Stimulated activated memory B cell treated with anti-CD40 and anti-IgM and Interleukin-4, amounts not matched to agents 10 μg/mL and 1 μg/mL and 100 μg/mL, for 72 hours (primary cell): ENCODE results near the gene OPHN1.

ENCODE experiments used
- ATAC-seq: fragments of 150-1000 bp; cut with Tn5 transposase; 2 replicates; pipeline ENCODE4 v1.10.0; 2021
- H3K27ac Mint-ChIP-seq: one replicate; pipeline ENCODE4 v1.8.0; 2022; ENCODE audit warnings: mild to moderate bottlenecking, mixed read lengths
- H3K27me3 Mint-ChIP-seq: one replicate; pipeline ENCODE4 v1.8.0; 2022; ENCODE audit warnings: mixed read lengths
- H3K36me3 Mint-ChIP-seq: one replicate; pipeline ENCODE4 v1.8.0; 2022; ENCODE audit warnings: mixed read lengths
- H3K4me1 Mint-ChIP-seq: one replicate; pipeline ENCODE4 v1.8.0; 2022; ENCODE audit warnings: mixed read lengths
- H3K4me3 Mint-ChIP-seq: one replicate; pipeline ENCODE4 v1.8.0; 2022; ENCODE audit warnings: mild to moderate bottlenecking, moderate library complexity, mixed read lengths
- H3K9me3 Mint-ChIP-seq: one replicate; pipeline ENCODE4 v1.8.0; 2022; ENCODE audit warnings: mixed read lengths

Gene OPHN1, protein sequence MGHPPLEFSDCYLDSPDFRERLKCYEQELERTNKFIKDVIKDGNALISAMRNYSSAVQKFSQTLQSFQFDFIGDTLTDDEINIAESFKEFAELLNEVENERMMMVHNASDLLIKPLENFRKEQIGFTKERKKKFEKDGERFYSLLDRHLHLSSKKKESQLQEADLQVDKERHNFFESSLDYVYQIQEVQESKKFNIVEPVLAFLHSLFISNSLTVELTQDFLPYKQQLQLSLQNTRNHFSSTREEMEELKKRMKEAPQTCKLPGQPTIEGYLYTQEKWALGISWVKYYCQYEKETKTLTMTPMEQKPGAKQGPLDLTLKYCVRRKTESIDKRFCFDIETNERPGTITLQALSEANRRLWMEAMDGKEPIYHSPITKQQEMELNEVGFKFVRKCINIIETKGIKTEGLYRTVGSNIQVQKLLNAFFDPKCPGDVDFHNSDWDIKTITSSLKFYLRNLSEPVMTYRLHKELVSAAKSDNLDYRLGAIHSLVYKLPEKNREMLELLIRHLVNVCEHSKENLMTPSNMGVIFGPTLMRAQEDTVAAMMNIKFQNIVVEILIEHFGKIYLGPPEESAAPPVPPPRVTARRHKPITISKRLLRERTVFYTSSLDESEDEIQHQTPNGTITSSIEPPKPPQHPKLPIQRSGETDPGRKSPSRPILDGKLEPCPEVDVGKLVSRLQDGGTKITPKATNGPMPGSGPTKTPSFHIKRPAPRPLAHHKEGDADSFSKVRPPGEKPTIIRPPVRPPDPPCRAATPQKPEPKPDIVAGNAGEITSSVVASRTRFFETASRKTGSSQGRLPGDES

DNA sequence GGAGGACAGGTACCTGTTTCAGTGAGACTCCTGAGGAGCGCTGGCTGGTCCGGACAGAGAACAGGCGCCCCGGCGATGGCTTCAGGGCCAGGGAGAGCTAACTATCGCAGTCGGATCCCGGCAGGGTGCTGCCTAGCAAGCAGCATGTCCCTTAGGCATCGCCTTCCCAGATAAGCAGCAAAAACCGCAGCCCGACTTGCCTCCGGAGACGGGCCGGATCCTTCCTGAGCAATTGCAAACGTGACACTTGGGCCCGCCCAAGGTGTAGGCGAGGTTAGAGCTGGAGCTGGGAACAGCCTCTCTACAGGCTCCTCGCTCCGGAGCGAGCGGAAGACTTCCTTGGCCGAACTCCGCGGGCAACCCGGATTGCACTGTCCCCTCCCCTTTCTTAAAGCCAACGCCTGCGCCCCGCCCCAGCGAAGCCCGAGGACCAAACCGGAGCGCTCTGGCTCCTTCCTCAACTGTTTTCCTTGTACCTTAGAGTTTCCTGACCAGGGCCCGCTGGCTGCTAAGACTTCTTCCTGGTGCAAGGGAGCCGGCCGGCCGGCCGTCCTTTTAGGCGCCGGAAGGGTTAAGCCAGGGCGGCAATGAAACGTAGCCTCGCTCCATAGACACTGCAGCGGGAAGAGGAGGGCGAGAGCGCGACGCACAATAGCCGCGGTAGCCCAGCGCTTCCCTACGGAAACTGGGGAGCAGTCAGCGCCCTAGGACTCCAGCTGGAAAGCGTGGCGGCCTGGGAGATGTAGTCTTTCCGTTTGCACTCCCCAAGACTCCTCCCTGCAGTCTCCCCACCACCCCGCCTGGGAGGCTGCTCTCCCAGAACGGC is at the start of gene OPHN1:
TSS of gene OPHN1 (minus strand) at position 341 of the 826 bp plus-strand sequence. CDS start 475 bp downstream, outside the sequence.
- H3K27ac Mint-ChIP-seq, result peak within 1 kb of the TSS; percentile 36
- no peaks in the 10 kb centered on the region for H3K36me3 Mint-ChIP-seq
- H3K4me3 Mint-ChIP-seq, result peak within 1 kb of the TSS; percentile 61
- no peak for ATAC-seq
- peaks cover 18% of the 10 kb centered on the region for H3K4me1 Mint-ChIP-seq
- no peaks in the 10 kb centered on the region for H3K9me3 Mint-ChIP-seq
- peaks cover 37% of the 10 kb centered on the region for H3K27me3 Mint-ChIP-seq

DNA sequence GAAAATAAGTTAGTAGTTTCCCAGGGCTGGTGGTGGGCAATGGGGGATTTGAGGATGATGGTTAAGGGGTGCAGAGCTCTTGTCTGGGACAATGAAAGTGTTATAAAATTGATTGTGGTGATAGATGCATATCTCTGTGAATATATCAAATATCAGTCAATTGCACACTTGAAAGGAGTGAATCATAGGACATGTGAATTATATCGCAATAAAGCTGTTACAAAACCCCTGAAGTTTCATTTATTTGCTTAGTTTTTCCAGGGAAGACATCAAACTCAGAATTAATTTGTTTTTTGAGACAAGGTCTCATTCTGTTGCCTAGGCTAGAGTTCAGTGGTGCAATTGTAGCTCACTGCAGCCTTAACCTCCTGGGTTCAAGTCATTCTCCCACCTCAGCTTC is 47.7 kb upstream of the OPHN1 start:
- Mint-ChIP-seq H3K27me3 (no peaks in the 10 kb centered on the region), H3K4me3 (no peak overlapping the region), H3K4me1 (no peaks in the 10 kb centered on the region), H3K36me3 (no peaks in the 10 kb centered on the region), H3K9me3 (no peaks in the 10 kb centered on the region), H3K27ac (no peak overlapping the region)
- ATAC-seq, result no peak

DNA sequence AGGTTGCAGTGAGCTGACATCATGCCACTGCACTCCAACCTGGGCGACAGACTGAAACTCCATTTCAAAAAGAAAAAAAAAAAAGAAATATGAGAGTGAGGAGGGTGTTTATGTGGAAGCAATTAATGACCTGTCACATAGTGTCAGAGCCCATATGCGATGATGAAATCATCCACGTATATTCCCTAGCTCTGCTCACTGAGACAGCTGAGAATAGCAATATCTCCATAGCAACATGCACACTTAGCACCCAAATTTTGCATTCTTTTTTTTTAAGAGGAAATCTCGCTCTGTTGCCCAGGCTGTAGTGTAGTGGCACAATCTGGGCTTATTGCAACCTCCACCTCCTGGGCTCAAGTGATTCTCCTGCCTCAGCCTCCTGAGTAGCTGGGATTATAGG is 31.5 kb upstream of the OPHN1 start:
- no peaks in the 10 kb centered on the region for H3K9me3 Mint-ChIP-seq
- H3K27me3 Mint-ChIP-seq, result no peaks in the 10 kb centered on the region
- no peak overlapping the region for H3K27ac Mint-ChIP-seq
- no peak for ATAC-seq
- H3K4me3 Mint-ChIP-seq, result no peak overlapping the region
- peaks cover 4% of the 10 kb centered on the region for H3K4me1 Mint-ChIP-seq
- no peaks in the 10 kb centered on the region for H3K36me3 Mint-ChIP-seq

DNA sequence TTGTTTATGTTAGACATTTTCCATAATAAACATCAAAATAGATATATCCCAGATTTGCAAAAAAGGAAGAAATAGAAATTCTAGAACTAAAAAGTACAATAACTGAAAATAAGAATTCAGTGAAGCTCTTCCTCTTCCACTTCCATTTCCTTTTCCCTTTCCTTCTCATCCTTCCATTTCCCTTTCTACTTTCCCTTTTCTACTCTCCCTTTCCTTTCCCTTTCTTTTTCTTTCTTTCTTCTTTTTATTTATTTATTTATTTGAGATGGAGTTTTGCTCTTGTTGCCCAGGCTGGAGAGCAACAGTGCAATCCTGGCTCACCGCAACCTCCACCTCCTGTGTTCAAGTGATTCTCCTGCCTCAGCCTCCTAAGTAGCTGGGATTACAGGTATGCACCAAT is 30.6 kb upstream of the OPHN1 start:
- Mint-ChIP-seq H3K27me3 (no peaks in the 10 kb centered on the region), H3K9me3 (no peaks in the 10 kb centered on the region), H3K36me3 (no peaks in the 10 kb centered on the region), H3K4me3 (no peak overlapping the region), H3K27ac (no peak overlapping the region), H3K4me1 (peaks cover 4% of the 10 kb centered on the region)
- ATAC-seq, result no peak

DNA sequence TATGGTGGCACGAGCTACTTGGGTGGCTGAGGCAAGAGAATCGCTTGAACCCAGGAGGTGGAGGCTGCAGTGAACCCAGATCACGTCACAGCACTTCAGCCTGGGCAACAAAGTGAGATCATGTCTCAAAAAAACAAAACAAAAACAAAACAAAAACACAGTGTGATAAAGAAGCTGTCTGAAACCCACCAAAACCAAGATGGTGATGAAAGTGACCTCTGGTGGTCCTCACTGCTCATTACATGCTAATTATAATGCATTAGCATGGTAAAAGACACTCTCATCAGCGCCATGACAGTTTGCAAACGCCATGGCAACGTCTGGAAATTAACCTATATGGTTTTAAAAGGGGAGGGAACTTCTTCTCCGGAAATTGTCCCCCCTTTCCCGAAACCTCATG is 29.4 kb upstream of the OPHN1 start:
- Mint-ChIP-seq H3K4me3 (no peak overlapping the region), H3K4me1 (peaks cover 4% of the 10 kb centered on the region), H3K27me3 (no peaks in the 10 kb centered on the region)

DNA sequence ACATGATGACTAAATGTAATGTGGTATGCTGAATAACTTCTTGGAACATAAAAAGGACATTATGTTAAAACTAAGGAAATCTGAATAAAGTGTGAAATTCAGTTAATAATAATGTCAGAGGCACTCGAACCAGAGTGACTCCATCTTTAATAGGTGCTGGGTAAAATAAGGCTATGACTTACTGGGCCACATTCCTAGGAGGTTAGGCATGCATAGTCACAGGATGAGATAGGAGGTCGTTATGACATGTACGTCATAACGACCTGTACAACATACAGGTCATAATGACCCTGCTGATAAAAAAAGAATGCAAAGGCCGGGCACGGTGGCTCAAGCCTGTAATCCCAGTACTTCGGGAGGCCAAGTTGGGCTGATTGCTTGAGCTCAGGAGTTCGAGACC is 28.9 kb upstream of the OPHN1 start:
- Mint-ChIP-seq H3K4me3 (no peak overlapping the region), H3K27ac (no peak overlapping the region), H3K4me1 (peaks cover 4% of the 10 kb centered on the region), H3K27me3 (no peaks in the 10 kb centered on the region), H3K36me3 (no peaks in the 10 kb centered on the region), H3K9me3 (no peaks in the 10 kb centered on the region)
- ATAC-seq, result no peak

More for the DNA sequence above, 29.4 kb upstream of the OPHN1 start:
- no peak overlapping the region for H3K27ac Mint-ChIP-seq
- H3K36me3 Mint-ChIP-seq, result no peaks in the 10 kb centered on the region
- no peak for ATAC-seq
- H3K9me3 Mint-ChIP-seq, result no peaks in the 10 kb centered on the region

DNA sequence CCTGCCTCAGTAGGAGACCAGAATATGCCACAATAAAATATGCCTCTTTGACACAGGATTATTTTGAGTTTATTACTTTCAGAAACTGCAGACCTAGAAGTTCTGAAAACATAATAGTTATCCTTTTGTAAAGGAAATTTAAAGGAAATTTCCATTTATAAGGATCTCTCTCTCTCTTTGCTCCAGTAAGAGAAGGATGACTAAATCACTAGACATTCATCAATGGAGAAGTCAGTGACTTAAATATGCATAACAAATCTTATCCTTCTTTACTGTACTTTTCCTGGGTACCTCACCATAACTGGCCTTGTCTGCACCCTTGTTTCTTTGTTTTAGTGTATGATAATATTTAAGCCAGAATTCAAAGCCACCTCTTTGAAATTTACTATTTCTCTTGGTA is 28.3 kb upstream of the OPHN1 start:
- H3K9me3 Mint-ChIP-seq, result no peaks in the 10 kb centered on the region
- no peak for ATAC-seq

DNA sequence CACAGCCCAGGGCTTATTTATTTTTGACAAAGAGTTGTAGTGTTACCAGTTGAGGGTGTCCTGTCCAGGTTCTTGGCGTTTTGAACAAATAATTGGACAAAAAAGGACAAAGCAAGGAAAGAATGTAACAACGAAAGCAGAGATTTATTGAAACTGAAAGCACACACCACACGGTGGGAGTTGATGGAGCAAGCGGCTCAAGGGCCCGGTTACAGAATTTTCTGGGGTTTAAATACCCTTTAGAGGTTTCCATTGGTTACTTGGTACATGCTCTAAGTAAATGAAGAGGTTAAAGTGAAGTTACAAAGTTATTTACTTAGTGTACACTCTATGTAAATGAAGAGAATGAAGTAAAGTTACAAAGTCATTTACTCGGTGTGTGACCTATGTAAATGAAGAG is 27.8 kb upstream of the OPHN1 start:
- no peaks in the 10 kb centered on the region for H3K27me3 Mint-ChIP-seq
- H3K27ac Mint-ChIP-seq, result no peak overlapping the region
- no peaks in the 10 kb centered on the region for H3K36me3 Mint-ChIP-seq
- ATAC-seq, result no peak
- H3K9me3 Mint-ChIP-seq, result no peaks in the 10 kb centered on the region
- peaks cover 4% of the 10 kb centered on the region for H3K4me1 Mint-ChIP-seq
- no peak overlapping the region for H3K4me3 Mint-ChIP-seq

More for the DNA sequence above, 28.3 kb upstream of the OPHN1 start:
- Mint-ChIP-seq H3K4me3 (no peak overlapping the region), H3K27me3 (no peaks in the 10 kb centered on the region), H3K36me3 (no peaks in the 10 kb centered on the region), H3K4me1 (peaks cover 4% of the 10 kb centered on the region), H3K27ac (no peak overlapping the region)

DNA sequence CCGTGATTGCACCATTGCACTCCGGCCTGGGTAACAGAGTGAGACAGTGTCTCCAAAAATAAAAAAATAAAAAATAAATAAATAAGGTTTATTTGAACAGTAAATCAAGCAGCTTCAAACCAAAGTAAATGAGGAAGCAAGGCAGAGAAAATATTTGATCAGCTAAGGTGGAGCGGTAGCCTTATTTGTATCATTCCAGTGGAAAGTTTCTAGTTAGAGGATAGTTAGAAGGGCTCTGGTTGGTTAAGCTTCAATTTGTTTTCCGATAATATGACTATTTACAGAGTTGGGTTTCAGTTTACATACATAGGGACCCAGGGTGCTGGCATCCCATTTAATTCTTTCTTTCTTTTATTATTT is 21.8 kb upstream of the OPHN1 start:
- Mint-ChIP-seq H3K4me3 (no peak overlapping the region), H3K9me3 (no peaks in the 10 kb centered on the region), H3K4me1 (no peaks in the 10 kb centered on the region), H3K36me3 (no peaks in the 10 kb centered on the region), H3K27me3 (no peaks in the 10 kb centered on the region), H3K27ac (no peak overlapping the region)
- no peak for ATAC-seq

DNA sequence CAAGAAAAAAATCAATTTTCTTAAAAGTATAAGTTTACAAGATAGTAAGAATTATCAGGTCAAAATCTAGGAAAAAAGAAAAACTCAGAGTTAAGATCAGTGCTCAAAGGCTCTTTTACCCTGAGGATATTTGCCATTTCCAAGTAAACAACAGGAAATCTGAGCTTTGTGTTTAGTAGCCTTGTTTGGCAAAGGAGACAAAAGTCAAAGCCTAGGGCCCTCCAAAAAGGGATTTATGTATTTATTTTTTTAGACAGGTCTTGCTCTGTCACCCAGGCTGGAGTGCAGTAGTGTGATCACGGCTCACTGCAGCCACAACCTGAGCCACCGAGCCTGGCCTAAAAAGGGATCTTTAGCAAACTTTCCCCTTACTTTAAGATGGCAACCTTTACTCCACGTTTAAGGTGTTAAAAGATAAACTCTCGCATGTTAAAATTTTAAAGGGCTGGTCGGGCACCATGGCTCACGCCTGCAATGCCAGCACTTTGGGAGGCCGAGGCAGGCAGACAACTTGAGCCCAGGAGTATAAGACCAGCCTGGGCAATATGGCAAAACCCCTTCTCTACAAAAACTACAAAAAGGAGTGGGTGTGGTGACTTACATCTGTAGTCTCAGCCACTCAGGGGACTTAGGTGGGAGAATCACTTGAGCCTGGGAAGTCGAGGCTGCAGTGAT is 21.3 kb upstream of the OPHN1 start:
- no peaks in the 10 kb centered on the region for H3K9me3 Mint-ChIP-seq
- H3K4me3 Mint-ChIP-seq, result no peak overlapping the region
- H3K27me3 Mint-ChIP-seq, result no peaks in the 10 kb centered on the region
- no peaks in the 10 kb centered on the region for H3K4me1 Mint-ChIP-seq
- no peak for ATAC-seq
- no peak overlapping the region for H3K27ac Mint-ChIP-seq
- no peaks in the 10 kb centered on the region for H3K36me3 Mint-ChIP-seq

DNA sequence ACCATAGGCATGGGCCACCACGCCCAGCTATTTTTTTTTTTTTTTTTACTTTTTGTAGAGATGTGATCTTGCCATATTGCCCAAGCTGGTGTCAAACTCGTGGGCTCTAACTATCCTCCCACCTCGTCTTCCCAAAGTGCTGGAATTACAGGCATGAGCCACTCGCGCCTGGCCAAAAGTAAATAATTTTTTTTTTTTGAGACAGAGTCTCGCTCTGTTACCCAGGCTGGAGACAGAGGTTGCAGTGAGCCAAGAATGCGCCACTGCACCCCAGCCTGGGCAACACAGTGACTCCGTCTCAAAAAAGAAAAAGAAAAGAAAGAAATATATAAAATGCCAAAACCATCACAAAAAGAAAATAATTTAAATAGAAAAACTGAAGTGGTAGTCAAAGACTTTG is 18.4 kb upstream of the OPHN1 start:
- no peaks in the 10 kb centered on the region for H3K27me3 Mint-ChIP-seq

DNA sequence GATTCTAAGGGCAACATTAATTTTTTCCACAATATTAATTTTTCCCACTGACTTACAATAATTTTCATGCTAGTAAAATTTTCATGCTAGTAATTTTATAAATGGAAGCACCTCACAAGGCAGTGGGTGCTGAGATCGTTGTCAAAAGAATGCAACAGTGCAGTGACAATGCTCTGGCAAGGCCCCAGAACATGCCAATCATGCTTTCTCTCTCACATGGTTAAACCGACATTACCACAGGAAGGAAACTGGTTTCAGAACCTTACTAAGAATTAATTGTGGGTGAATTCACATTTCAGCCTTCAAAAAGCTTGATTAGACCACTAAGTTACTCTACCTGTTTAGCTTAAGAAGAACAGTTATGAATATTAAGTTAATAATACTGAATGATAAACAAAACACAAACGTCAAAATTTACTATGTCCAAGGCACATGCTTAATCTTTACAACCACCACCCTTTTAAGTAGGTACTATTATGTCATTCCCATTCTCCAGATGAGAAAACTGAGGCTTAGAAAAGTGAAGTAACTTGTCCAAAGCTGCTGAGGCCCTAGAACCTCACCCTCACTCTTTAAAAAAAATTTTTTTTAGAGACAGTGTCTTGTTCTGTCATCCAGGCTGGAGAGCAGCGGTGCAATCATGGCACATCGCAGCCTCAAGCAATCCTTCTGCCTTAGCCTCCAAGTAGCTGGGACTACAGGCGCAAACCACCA is 10.0 kb upstream of the OPHN1 start:
- Mint-ChIP-seq H3K27me3 (no peaks in the 10 kb centered on the region), H3K27ac (no peak overlapping the region), H3K4me3 (no peak overlapping the region), H3K4me1 (no peaks in the 10 kb centered on the region), H3K36me3 (no peaks in the 10 kb centered on the region), H3K9me3 (no peaks in the 10 kb centered on the region)
- ATAC-seq, result no peak

More for the DNA sequence above, 18.4 kb upstream of the OPHN1 start:
- Mint-ChIP-seq H3K27ac (no peak overlapping the region), H3K4me3 (no peak overlapping the region), H3K9me3 (no peaks in the 10 kb centered on the region), H3K36me3 (no peaks in the 10 kb centered on the region), H3K4me1 (no peaks in the 10 kb centered on the region)
- no peak for ATAC-seq

DNA sequence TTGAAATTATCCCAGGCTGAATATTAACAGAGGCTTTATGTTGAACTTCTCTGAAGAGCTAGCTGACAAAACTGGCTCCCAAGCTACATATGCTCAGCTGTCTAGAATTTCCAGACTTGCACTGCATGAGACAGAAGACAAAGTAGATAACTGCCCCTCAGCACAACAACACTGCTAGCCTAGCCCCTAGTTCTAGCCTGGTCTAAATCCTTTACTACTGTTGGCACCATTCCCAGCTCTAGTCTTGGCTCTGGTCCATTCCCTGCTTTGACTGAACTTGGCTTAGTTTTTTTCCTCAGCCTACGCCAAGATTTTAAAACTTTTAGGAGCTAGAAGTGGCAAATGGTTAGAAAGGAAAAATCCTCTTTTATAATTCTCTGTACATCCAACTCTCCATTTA is 7.6 kb upstream of the OPHN1 start:
- H3K9me3 Mint-ChIP-seq, result no peaks in the 10 kb centered on the region
- ATAC-seq, result no peak
- no peaks in the 10 kb centered on the region for H3K4me1 Mint-ChIP-seq
- H3K27ac Mint-ChIP-seq, result no peak overlapping the region
- no peaks in the 10 kb centered on the region for H3K27me3 Mint-ChIP-seq
- H3K4me3 Mint-ChIP-seq, result no peak overlapping the region
- no peaks in the 10 kb centered on the region for H3K36me3 Mint-ChIP-seq

DNA sequence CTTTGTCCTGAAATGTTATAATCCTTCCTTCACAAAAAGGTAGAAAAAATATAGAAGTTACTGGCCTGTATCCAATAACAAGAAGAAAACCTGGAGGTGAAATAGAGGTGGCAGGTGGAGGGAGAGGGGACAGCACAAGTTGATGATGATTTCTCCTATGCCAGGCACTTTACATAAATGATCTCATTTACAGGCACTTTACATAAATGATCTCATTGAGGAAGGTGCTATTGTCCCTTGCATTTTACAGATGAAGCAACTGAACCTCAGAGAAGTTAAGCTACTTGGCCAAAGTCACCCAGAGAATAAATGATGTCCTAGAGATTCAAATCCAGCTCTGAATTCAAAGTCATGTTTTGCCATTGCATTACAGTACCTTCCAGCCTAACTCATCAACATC is 7.1 kb upstream of the OPHN1 start:
- no peaks in the 10 kb centered on the region for H3K4me1 Mint-ChIP-seq
- no peaks in the 10 kb centered on the region for H3K27me3 Mint-ChIP-seq
- H3K36me3 Mint-ChIP-seq, result no peaks in the 10 kb centered on the region
- H3K4me3 Mint-ChIP-seq, result no peak overlapping the region
- H3K9me3 Mint-ChIP-seq, result no peaks in the 10 kb centered on the region
- ATAC-seq, result no peak
- H3K27ac Mint-ChIP-seq, result no peak overlapping the region
